ENCODE results near the gene CAPN9.

DNA sequence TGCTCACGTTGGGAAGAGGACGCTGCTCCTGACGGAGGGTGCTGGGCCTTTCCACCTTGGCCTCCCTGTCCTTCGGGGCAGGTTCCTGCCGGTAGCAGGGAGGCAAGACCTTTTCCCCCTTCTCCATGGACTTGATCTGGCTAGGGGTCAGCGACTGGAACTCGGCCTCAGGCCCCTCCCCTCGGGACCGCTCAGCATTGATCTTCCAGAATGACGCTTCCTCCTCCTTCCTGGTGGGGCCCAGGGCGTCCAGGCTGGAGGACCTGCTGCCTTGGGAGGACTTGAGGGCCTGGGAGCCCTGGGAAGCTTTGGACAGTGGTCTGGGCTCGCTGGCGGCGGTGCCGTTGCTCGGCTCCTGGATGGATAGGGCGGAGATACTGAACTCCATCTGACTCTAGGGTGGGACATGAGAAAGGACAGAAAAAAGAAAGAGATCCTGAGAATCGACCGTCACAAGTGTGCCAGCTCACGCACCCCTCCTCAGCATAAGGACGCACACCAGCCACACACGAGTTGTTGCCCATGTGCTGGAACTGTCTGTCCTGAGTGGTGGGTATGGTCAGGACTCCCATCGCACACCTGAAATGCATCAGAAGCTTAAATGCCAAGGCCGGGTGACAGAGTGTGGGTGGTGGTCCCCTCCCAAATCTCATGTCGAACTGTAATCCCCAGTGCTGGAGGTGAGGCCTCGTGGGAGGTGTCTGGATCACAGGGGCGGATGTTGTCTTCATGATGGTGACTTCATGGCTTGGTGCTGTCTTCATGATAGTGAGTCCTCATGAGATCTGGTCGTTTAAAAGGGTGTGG is 96.5 kb downstream of the CAPN9 start:
- no peak for TF ChIP-seq EZH2phosphoT487 (IDR thresholded peaks at IDR 0.05; ENCODE audit: borderline replicate concordance, low read length)
- no peak for TF ChIP-seq CTCF (conservative IDR thresholded peaks at IDR 0.05; ENCODE audit: low read depth, low read length)
